Measurements from ENCODE around the gene ATP6V1E1.

ATP6V1E1 gene

DNA sequence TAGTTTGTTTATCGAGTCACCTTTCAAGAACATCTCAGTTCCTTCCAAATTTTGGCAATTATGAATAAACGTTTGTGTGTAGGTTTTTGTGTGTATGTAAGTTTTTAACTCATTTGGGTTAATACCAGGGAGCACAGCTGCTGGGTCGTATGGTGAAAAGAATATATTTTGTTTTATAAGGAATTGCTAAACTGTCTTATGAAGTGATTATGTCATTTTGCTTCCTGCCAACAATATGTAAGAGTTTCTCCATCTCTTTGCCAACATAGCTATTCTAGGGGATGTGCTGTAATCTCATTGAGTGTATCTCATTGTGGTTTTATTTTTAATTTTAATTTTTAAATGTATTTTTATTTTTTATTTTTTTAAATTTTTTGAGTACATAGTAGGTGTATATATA, 37.3 kb upstream of the ATP6V1E1 start:
- H3K9ac ChIP-seq (ENCODE audit: low read length), result no peak overlapping the region
- no CpG with 5 or more reads among the region's 3 CpGs for WGBS (ENCODE audit: extremely low coverage, insufficient coverage, low lambda C conversion rate)
- H3K23ac ChIP-seq (ENCODE audit: low read length), result no peak overlapping the region
- H2BK5ac ChIP-seq (ENCODE audit: low read length), result no peak overlapping the region
- no peak overlapping the region for H3K27ac ChIP-seq (ENCODE audit: low read depth, low read length)
- no peak overlapping the region for H4K5ac ChIP-seq (ENCODE audit: low read length)
- no peak overlapping the region for H3K56ac ChIP-seq (ENCODE audit: low read length)
- H3K79me2 ChIP-seq (ENCODE audit: control insufficient read depth, insufficient read depth, low read length), result no peaks in the 10 kb centered on the region
- H3K4me1 ChIP-seq (ENCODE audit: control insufficient read depth, low read depth, low read length), result no peaks in the 10 kb centered on the region
- H2BK120ac ChIP-seq (ENCODE audit: low read depth, low read length), result no peak overlapping the region
- H3K27me3 ChIP-seq (ENCODE audit: insufficient read depth, low read length, poor library complexity), result no peaks in the 10 kb centered on the region
- H2AK5ac ChIP-seq (ENCODE audit: low read length), result no peak overlapping the region
- no peak overlapping the region for H3K18ac ChIP-seq (ENCODE audit: low read length)
- peaks cover 4% of the 10 kb centered on the region for H3K36me3 ChIP-seq (ENCODE audit: control insufficient read depth, insufficient read depth, low read length)
- DNase-seq, result no peak
- no peak overlapping the region for H2BK15ac ChIP-seq (replicated peaks; ENCODE audit: low read depth)
- no peak overlapping the region for H3K4me2 ChIP-seq (ENCODE audit: low read length)
- no peak overlapping the region for H3K4me3 ChIP-seq (ENCODE audit: low read length)
- H3K79me1 ChIP-seq (ENCODE audit: low read length), result no peaks in the 10 kb centered on the region
- no peak overlapping the region for H4K8ac ChIP-seq (ENCODE audit: low read depth, low read length)
- H3K4ac ChIP-seq (ENCODE audit: low read depth, low read length), result no peak overlapping the region

DNA sequence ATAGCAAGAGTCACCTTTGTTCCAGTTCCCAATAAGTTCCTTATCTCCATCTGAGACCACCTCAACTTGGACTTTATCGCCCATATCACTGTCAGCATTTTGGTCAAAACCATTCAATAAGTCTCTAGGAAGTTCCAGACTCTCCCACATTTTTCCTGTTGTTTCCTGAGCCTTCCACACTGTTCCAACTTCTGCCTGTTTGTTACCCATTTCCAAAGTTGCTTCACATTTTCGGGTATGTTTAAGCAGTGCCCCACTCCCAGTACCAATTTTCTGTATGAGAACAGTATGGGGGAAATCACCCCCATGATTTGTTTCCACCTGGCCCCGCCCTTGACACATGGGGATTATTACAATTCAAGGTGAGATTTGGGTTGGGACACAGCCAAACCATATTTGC, 36.7 kb upstream of the ATP6V1E1 start:
- Histone ChIP-seq H3K79me1 (ENCODE audit: low read length) (no peaks in the 10 kb centered on the region), H3K18ac (ENCODE audit: low read length) (no peak overlapping the region), H3K4me3 (ENCODE audit: low read length) (no peak overlapping the region), H3K9ac (ENCODE audit: low read length) (no peak overlapping the region), H2BK15ac (replicated peaks; ENCODE audit: low read depth) (no peak overlapping the region), H4K8ac (ENCODE audit: low read depth, low read length) (no peak overlapping the region), H3K27ac (ENCODE audit: low read depth, low read length) (no peak overlapping the region), H3K4me2 (ENCODE audit: low read length) (no peak overlapping the region), H3K56ac (ENCODE audit: low read length) (no peak overlapping the region), H3K4me1 (ENCODE audit: control insufficient read depth, low read depth, low read length) (no peaks in the 10 kb centered on the region), H3K79me2 (ENCODE audit: control insufficient read depth, insufficient read depth, low read length) (no peaks in the 10 kb centered on the region), H3K23ac (ENCODE audit: low read length) (no peak overlapping the region), H3K36me3 (ENCODE audit: control insufficient read depth, insufficient read depth, low read length) (peaks cover 2% of the 10 kb centered on the region), H3K4ac (ENCODE audit: low read depth, low read length) (no peak overlapping the region), H2BK120ac (ENCODE audit: low read depth, low read length) (no peak overlapping the region), H4K5ac (ENCODE audit: low read length) (no peak overlapping the region), H2BK5ac (ENCODE audit: low read length) (no peak overlapping the region), H3K27me3 (ENCODE audit: insufficient read depth, low read length, poor library complexity) (no peaks in the 10 kb centered on the region), H2AK5ac (ENCODE audit: low read length) (no peak overlapping the region)
- DNase-seq, result no peak
- no CpG with 5 or more reads among the region's 3 CpGs for WGBS (ENCODE audit: extremely low coverage, insufficient coverage, low lambda C conversion rate)

DNA sequence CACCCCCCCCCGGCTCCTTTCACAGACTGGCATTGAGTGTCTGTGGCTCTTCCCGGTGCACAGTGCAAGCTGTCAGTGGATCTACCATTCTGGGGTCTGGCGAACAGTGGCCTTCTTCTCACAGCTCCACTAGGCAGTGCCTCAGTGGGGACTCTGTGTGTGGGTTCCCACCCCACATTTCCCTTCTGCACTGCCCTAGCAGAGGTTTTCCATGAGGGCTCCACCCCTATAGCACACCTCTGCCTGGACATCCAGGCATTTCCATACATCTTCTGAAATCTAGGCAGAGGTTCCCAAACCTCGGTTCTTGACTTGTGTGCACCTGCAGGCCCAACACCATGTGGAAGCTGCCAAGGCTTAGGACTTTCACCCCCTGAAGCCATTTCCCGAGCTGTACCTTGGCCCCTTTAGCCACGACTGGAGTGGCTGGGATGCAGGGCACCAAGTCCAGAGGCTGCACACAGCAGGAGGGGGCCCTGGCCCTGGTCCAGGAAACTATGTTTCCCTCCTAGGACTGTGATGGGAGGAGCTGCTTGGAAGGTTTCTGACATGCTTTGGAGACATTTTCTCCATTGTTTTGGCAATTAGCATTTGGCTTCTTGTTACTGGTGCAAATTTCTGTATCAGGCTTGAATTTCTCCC, 36.0 kb upstream of the ATP6V1E1 start:
- no peak overlapping the region for H2BK5ac ChIP-seq (ENCODE audit: low read length)
- no peaks in the 10 kb centered on the region for H3K27me3 ChIP-seq (ENCODE audit: insufficient read depth, low read length, poor library complexity)
- no peak overlapping the region for H3K23ac ChIP-seq (ENCODE audit: low read length)
- WGBS (ENCODE audit: extremely low coverage, insufficient coverage, low lambda C conversion rate), result no CpG with 5 or more reads among the region's 6 CpGs
- H2BK15ac ChIP-seq (replicated peaks; ENCODE audit: low read depth), result no peak overlapping the region
- no peak overlapping the region for H3K4ac ChIP-seq (ENCODE audit: low read depth, low read length)
- no peaks in the 10 kb centered on the region for H3K79me1 ChIP-seq (ENCODE audit: low read length)
- no peak overlapping the region for H4K5ac ChIP-seq (ENCODE audit: low read length)
- no peak overlapping the region for H3K18ac ChIP-seq (ENCODE audit: low read length)
- peaks cover 2% of the 10 kb centered on the region for H3K36me3 ChIP-seq (ENCODE audit: control insufficient read depth, insufficient read depth, low read length)
- no peak overlapping the region for H4K8ac ChIP-seq (ENCODE audit: low read depth, low read length)
- no peak overlapping the region for H3K9ac ChIP-seq (ENCODE audit: low read length)
- no peaks in the 10 kb centered on the region for H3K4me1 ChIP-seq (ENCODE audit: control insufficient read depth, low read depth, low read length)
- H3K4me3 ChIP-seq (ENCODE audit: low read length), result no peak overlapping the region
- H3K79me2 ChIP-seq (ENCODE audit: control insufficient read depth, insufficient read depth, low read length), result no peaks in the 10 kb centered on the region
- H3K27ac ChIP-seq (ENCODE audit: low read depth, low read length), result no peak overlapping the region
- H2AK5ac ChIP-seq (ENCODE audit: low read length), result no peak overlapping the region
- no peak overlapping the region for H2BK120ac ChIP-seq (ENCODE audit: low read depth, low read length)
- H3K56ac ChIP-seq (ENCODE audit: low read length), result no peak overlapping the region
- no peak overlapping the region for H3K4me2 ChIP-seq (ENCODE audit: low read length)
- DNase-seq, result no peak

DNA sequence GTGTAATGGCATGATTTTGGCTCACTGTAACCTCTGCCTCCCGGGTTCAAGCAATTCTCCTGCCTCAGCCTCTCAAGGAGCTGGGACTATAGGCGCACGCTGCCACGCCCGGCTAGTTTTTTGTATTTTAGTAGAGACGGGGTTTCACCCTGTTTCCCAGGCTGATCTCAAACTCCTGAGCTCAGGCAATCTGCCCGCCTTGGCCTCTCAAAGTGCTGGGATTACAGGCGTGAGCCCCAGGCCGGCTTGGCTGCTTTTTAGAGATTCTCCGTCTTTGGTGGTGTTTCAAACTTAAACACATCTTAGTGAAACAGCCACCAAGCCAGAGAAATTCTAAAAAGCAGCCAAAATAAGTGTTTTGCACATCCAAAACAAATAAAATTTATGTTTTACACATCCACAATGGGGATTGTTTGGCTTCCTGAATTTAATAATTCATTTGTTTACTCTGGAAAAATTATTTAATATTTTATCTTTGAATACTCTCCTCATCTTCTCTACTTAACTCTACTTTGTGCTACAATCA, 28.4 kb upstream of the ATP6V1E1 start:
- H3K9ac ChIP-seq (ENCODE audit: low read length), result no peak overlapping the region
- no peak for DNase-seq
- no peak overlapping the region for H4K8ac ChIP-seq (ENCODE audit: low read depth, low read length)
- H3K23ac ChIP-seq (ENCODE audit: low read length), result no peak overlapping the region
- H3K4me1 ChIP-seq (ENCODE audit: control insufficient read depth, low read depth, low read length), result no peaks in the 10 kb centered on the region
- WGBS (ENCODE audit: extremely low coverage, insufficient coverage, low lambda C conversion rate), result no CpG with 5 or more reads among the region's 10 CpGs
- H4K5ac ChIP-seq (ENCODE audit: low read length), result no peak overlapping the region
- H2BK5ac ChIP-seq (ENCODE audit: low read length), result no peak overlapping the region
- H3K4me3 ChIP-seq (ENCODE audit: low read length), result no peak overlapping the region
- no peak overlapping the region for H2BK120ac ChIP-seq (ENCODE audit: low read depth, low read length)
- no peak overlapping the region for H3K4ac ChIP-seq (ENCODE audit: low read depth, low read length)
- no peak overlapping the region for H2AK5ac ChIP-seq (ENCODE audit: low read length)
- no peaks in the 10 kb centered on the region for H3K79me2 ChIP-seq (ENCODE audit: control insufficient read depth, insufficient read depth, low read length)
- H3K79me1 ChIP-seq (ENCODE audit: low read length), result no peaks in the 10 kb centered on the region
- H3K4me2 ChIP-seq (ENCODE audit: low read length), result no peak overlapping the region
- H3K18ac ChIP-seq (ENCODE audit: low read length), result no peak overlapping the region
- no peak overlapping the region for H2BK15ac ChIP-seq (replicated peaks; ENCODE audit: low read depth)
- no peaks in the 10 kb centered on the region for H3K27me3 ChIP-seq (ENCODE audit: insufficient read depth, low read length, poor library complexity)
- no peaks in the 10 kb centered on the region for H3K36me3 ChIP-seq (ENCODE audit: control insufficient read depth, insufficient read depth, low read length)
- H3K27ac ChIP-seq (ENCODE audit: low read depth, low read length), result no peak overlapping the region
- H3K56ac ChIP-seq (ENCODE audit: low read length), result no peak overlapping the region

DNA sequence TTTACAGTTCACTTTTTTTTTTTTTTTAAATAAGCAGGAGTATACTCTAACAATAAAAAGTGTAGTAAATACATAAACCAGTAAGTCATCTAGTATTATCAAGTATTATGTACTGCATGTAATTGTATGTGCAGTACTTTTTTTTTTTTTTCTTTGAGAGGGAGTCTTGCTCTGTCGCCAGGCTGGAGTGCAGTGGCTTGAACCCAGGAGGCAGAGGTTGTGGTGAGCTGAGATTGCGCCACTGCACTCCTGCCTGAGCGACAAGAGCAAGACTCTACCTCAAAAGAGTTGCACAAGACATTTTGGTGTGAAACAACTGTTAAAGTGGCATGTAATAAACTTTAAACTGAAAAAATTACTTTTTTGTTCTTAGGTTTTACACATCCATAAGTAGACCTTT, 26.7 kb upstream of the ATP6V1E1 start:
- Histone ChIP-seq H3K79me2 (ENCODE audit: control insufficient read depth, insufficient read depth, low read length) (no peaks in the 10 kb centered on the region), H3K4me3 (ENCODE audit: low read length) (no peak overlapping the region), H2BK120ac (ENCODE audit: low read depth, low read length) (no peak overlapping the region), H2BK15ac (replicated peaks; ENCODE audit: low read depth) (no peak overlapping the region), H3K9ac (ENCODE audit: low read length) (no peak overlapping the region), H3K27ac (ENCODE audit: low read depth, low read length) (no peak overlapping the region), H3K4me1 (ENCODE audit: control insufficient read depth, low read depth, low read length) (no peaks in the 10 kb centered on the region), H4K8ac (ENCODE audit: low read depth, low read length) (no peak overlapping the region), H2BK5ac (ENCODE audit: low read length) (no peak overlapping the region), H3K4me2 (ENCODE audit: low read length) (no peak overlapping the region), H3K56ac (ENCODE audit: low read length) (no peak overlapping the region), H3K18ac (ENCODE audit: low read length) (no peak overlapping the region), H3K4ac (ENCODE audit: low read depth, low read length) (no peak overlapping the region), H4K5ac (ENCODE audit: low read length) (no peak overlapping the region), H3K23ac (ENCODE audit: low read length) (no peak overlapping the region), H2AK5ac (ENCODE audit: low read length) (no peak overlapping the region), H3K27me3 (ENCODE audit: insufficient read depth, low read length, poor library complexity) (no peaks in the 10 kb centered on the region), H3K79me1 (ENCODE audit: low read length) (no peaks in the 10 kb centered on the region), H3K36me3 (ENCODE audit: control insufficient read depth, insufficient read depth, low read length) (no peaks in the 10 kb centered on the region)
- WGBS (ENCODE audit: extremely low coverage, insufficient coverage, low lambda C conversion rate), result no CpG with 5 or more reads among the region's 3 CpGs
- no peak for DNase-seq

DNA sequence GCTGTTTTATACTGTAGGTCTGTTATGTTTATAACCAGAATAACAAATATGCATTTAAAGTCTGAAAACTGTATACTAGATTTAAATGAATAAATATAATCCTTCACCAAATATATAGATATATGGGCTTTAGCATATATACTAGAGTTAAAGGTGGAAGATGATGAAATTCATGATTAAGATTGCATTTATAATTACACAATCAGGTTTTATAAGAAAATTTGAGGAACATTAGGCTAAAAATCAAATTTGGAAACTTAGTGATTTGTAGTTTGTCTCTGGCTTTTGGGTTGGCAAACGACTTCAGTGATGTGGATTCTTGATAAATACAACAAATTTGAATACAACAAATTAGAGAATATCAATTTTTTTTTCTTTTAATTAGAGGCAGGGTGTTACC, 20.0 kb upstream of the ATP6V1E1 start:
- no peaks in the 10 kb centered on the region for H3K36me3 ChIP-seq (ENCODE audit: control insufficient read depth, insufficient read depth, low read length)
- H3K23ac ChIP-seq (ENCODE audit: low read length), result no peak overlapping the region
- H3K27me3 ChIP-seq (ENCODE audit: insufficient read depth, low read length, poor library complexity), result no peaks in the 10 kb centered on the region
- no peaks in the 10 kb centered on the region for H3K4me1 ChIP-seq (ENCODE audit: control insufficient read depth, low read depth, low read length)
- no peak overlapping the region for H2BK5ac ChIP-seq (ENCODE audit: low read length)
- H3K4ac ChIP-seq (ENCODE audit: low read depth, low read length), result no peak overlapping the region
- no peak overlapping the region for H3K18ac ChIP-seq (ENCODE audit: low read length)
- no peaks in the 10 kb centered on the region for H3K79me1 ChIP-seq (ENCODE audit: low read length)
- no peak overlapping the region for H2BK120ac ChIP-seq (ENCODE audit: low read depth, low read length)
- no CpG with 5 or more reads among the region's 1 CpG for WGBS (ENCODE audit: extremely low coverage, insufficient coverage, low lambda C conversion rate)
- no peak for DNase-seq
- no peak overlapping the region for H3K4me3 ChIP-seq (ENCODE audit: low read length)
- H2BK15ac ChIP-seq (replicated peaks; ENCODE audit: low read depth), result no peak overlapping the region
- H2AK5ac ChIP-seq (ENCODE audit: low read length), result no peak overlapping the region
- H3K56ac ChIP-seq (ENCODE audit: low read length), result no peak overlapping the region
- H3K27ac ChIP-seq (ENCODE audit: low read depth, low read length), result no peak overlapping the region
- H3K79me2 ChIP-seq (ENCODE audit: control insufficient read depth, insufficient read depth, low read length), result no peaks in the 10 kb centered on the region
- no peak overlapping the region for H3K9ac ChIP-seq (ENCODE audit: low read length)
- H4K8ac ChIP-seq (ENCODE audit: low read depth, low read length), result no peak overlapping the region
- H4K5ac ChIP-seq (ENCODE audit: low read length), result no peak overlapping the region
- no peak overlapping the region for H3K4me2 ChIP-seq (ENCODE audit: low read length)
